Adrenal gland (tissue), 5 donors: ENCODE data around the gene APCDD1.

Experiments
- CTCF ChIP-seq, 6 experiments: fragments of 450-650 bp in 4 of 6; fragments of 200-600 bp in 2 of 6; sonication (generic) in 1 of 6; IDR thresholded peaks; 1 replicate in 5 of 6; 2 replicates in 1 of 6; pipeline versions ENCODE4 v1.5.1 to v1.8.0; 2016 to 2021; ENCODE audit warnings: antibody characterized with exemption in 6 of 6, mild to moderate bottlenecking in 2 of 6, moderate library complexity in 1 of 6
- POLR2A ChIP-seq, 2 donors: fragments of 450-650 bp; IDR thresholded peaks; one replicate each; pipeline ENCODE4 v1.6.1; 2017; ENCODE audit warnings: antibody characterized with exemption in 2 of 2, mild to moderate bottlenecking in 2 of 2, moderate library complexity in 1 of 2
- donor health status: DM: no; HTN: no; CAD: no.

DNA sequence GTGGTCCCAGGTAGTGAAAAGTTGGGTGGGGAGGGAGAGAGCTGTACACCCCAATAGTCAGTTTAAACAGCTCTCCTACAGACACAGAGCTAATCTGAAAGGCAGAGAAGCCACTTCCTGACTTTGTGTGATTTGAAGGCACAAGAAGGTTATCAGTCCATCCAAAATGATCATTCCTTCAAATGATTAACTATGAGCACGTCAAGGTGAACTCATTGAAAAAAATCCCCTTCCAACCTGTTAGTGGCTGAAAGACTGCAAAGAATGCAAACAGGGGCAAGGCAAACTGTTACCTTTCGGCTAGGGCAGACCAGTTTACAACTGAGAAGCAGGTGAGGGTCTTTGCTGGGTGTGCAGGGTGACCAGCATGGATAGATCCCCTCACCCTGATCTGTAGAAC, 22.8 kb upstream of the APCDD1 start:
- no peak for TF ChIP-seq POLR2A (IDR thresholded peaks at IDR 0.05)
- no peak for TF ChIP-seq CTCF (IDR thresholded peaks at IDR 0.05)
